ENCODE measurements around the gene C16orf46. TPM values are rescaled to one million over a fixed set of nuclear protein-coding genes. Genes with fewer than 3 reads are reported as not detected.

Gene C16orf46
- total RNA-seq, 1 donor from 2014 or later = 0.86 TPM

DNA sequence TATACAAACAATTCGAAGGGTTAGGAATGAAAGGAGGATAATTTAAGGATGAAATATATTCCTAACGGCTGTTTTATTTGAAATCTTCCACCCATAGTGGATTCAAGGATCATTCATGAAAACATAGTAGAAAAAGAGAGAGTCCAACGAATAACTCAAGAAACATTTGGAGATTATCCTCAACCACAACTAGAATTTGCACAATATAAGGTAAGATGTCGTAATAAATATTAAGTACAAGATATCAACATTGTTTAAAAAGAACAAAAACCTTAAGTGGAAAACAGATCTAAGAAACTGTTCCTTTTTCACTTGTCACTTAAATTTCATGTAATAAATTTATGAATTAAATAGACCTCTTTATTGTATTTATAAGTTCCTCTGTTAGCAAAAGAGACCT, 50.6 kb downstream of the C16orf46 start:
- Mint-ChIP-seq H3K4me1 (peaks cover 2% of the 10 kb centered on the region), H3K27ac (no peak overlapping the region), H3K36me3 (ENCODE audit: low read depth) (peaks cover 66% of the 10 kb centered on the region), H3K27me3 (no peaks in the 10 kb centered on the region), H3K4me3 (no peak overlapping the region), H3K9me3 (peaks cover 3% of the 10 kb centered on the region)
- intact Hi-C loops (cut with micrococcal nuclease) = no loop called here
- no peak for DNase-seq

DNA sequence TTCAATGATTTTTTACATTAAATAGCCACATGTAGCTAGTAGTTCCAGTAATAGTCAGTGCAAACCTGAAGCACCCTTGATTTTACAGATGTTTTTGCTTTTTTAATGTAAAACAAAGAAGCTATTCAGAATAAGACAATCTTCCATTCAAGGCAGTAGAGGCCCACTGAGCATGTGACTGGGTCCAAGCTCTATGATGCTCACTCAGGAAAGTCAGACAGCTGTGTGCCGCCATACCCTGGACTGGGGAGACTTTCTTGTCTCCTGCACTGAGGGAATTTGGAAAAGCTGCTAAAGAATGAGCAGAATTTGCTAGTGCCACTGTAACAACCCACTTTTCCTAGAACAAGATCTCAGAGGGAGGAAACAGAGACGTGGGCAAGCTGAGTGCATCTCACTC, 58.5 kb downstream of the C16orf46 start:
- H3K4me3 Mint-ChIP-seq = no peak overlapping the region

GRCh38 chr16:81014672-81015071, 62.4 kb downstream of the C16orf46 start:
- Mint-ChIP-seq H3K4me1 (peaks cover 14% of the 10 kb centered on the region), H3K27ac (no peak overlapping the region), H3K4me3 (no peak overlapping the region), H3K9me3 (no peaks in the 10 kb centered on the region), H3K27me3 (no peaks in the 10 kb centered on the region), H3K36me3 (ENCODE audit: low read depth) (peaks cover 64% of the 10 kb centered on the region)
- DNase-seq = no peak
- intact Hi-C loops (cut with micrococcal nuclease) = no loop called here

More for the DNA sequence above, 58.5 kb downstream of the C16orf46 start:
- intact Hi-C loops (cut with micrococcal nuclease) = no loop called here
- no peak for DNase-seq
- no peaks in the 10 kb centered on the region for H3K27me3 Mint-ChIP-seq
- peaks cover 2% of the 10 kb centered on the region for H3K4me1 Mint-ChIP-seq
- no peaks in the 10 kb centered on the region for H3K9me3 Mint-ChIP-seq
- no peak overlapping the region for H3K27ac Mint-ChIP-seq
- H3K36me3 Mint-ChIP-seq (ENCODE audit: low read depth) = peaks cover 69% of the 10 kb centered on the region

DNA sequence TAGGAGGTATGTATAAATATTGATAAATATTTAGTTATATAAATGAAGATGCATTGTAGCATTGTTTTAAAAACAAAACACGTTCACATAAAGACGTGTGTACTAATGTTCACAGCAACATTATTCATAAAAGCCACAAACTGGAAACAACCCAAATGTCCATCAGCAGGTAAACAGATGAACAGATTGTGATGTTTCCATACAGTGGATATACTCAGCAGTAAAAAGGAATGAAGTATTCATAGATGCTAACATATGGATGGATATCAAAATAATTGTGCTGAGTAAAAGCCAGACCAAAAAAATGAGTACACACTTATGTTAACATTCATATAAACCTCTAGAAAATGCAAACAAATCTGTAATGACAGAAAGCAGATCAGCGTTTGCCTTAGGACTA, 64.1 kb downstream of the C16orf46 start:
- DNase-seq = no peak
- intact Hi-C loops (cut with micrococcal nuclease) = no loop called here
- Mint-ChIP-seq H3K4me3 (no peak overlapping the region), H3K27me3 (no peaks in the 10 kb centered on the region), H3K9me3 (no peaks in the 10 kb centered on the region), H3K27ac (no peak overlapping the region), H3K36me3 (ENCODE audit: low read depth) (peaks cover 58% of the 10 kb centered on the region), H3K4me1 (peaks cover 22% of the 10 kb centered on the region)

Other genes starting within 250 kb of the C16orf46 start
- gene CMC2, start 70.4 kb downstream of the C16orf46 start, total RNA-seq = 130 and 137 TPM in 2 replicates
- gene CENPN, start 70.0 kb downstream of the C16orf46 start, total RNA-seq = 61.8 and 63.3 TPM in 2 replicates
- 31.1 and 33.5 TPM in 2 replicates for gene ATMIN, start 41.4 kb downstream of the C16orf46 start, total RNA-seq
- gene GCSH, start 19.2 kb upstream of the C16orf46 start, total RNA-seq = 20.8 and 22.9 TPM in 2 replicates
- gene BCO1, start 161.5 kb upstream of the C16orf46 start, total RNA-seq = not detected in 2 replicates
- gene GAN, start 237.7 kb upstream of the C16orf46 start, total RNA-seq = 14.1 and 14.3 TPM in 2 replicates

All from activated CD4-positive, alpha-beta T cell treated with anti-CD3 and anti-CD28 coated beads, Interleukin-2, amount 10 ng/mL, durations not matched to agents 24 days and 14 days (primary cell).